HepG2 (cell line): ENCODE results near the gene HOXD8. TPM values are rescaled to one million over a fixed set of nuclear protein-coding genes. Genes with fewer than 3 reads are reported as not detected.
A peak's percentile ranks its signal among the peaks of the same experiment; 100 is the strongest.

Source experiments
- ATF1 ChIP-seq: IDR thresholded peaks from 2 replicates; pipeline ENCODE4 v1.6.1; 2016; ENCODE audit warnings: mild to moderate bottlenecking, control low read depth
- BRCA1 ChIP-seq: sonication (generic); formaldehyde crosslinking; IDR thresholded peaks from 2 replicates; pipeline ENCODE4 v1.4.0; 2020; ENCODE audit warnings: missing genetic modification reagents
- CHD2 ChIP-seq: IDR thresholded peaks from 2 replicates; pipeline ENCODE4 v1.6.1; 2011; ENCODE audit warnings: low read depth, low read length, improper control_type of control experiment
- ELF3 ChIP-seq: IDR thresholded peaks from 2 replicates; pipeline ENCODE4 v1.6.1; 2016; ENCODE audit warnings: missing genetic modification reagents, missing compliant biosample characterization
- ETV5 ChIP-seq: IDR thresholded peaks from 2 replicates; pipeline ENCODE4 v1.6.1; 2018; ENCODE audit warnings: missing biosample characterization, missing genetic modification reagents, inconsistent platforms, borderline replicate concordance
- MXD4 ChIP-seq: IDR thresholded peaks from 2 replicates; pipeline ENCODE4 v1.6.1; 2016; ENCODE audit warnings: mild to moderate bottlenecking, missing biosample characterization, missing genetic modification reagents
- NONO ChIP-seq, 2 experiments: fragments of 450-650 bp in 1 of 2; sonication (generic) in 1 of 2; formaldehyde crosslinking in 1 of 2; IDR thresholded peaks in 1 of 2; conservative IDR thresholded peaks in 1 of 2; 2 replicates each; pipeline versions ENCODE4 v1.6.1 to v1.8.0; 2017 to 2022; ENCODE audit warnings: mild to moderate bottlenecking in 1 of 2, missing genetic modification reagents in 1 of 2, moderate library complexity in 1 of 2
- RORA ChIP-seq: sonication (generic); formaldehyde crosslinking; IDR thresholded peaks from 2 replicates; pipeline ENCODE4 v1.5.0; 2020; ENCODE audit warnings: mild to moderate bottlenecking, missing genetic modification reagents, moderate library complexity
- SRSF9 ChIP-seq: fragments of 200-400 bp; formaldehyde crosslinking; IDR thresholded peaks from 2 replicates; pipeline ENCODE4 v1.6.1; 2018; ENCODE audit warnings: borderline replicate concordance, mild to moderate bottlenecking, low read depth, low read length; ENCODE audit not compliant: insufficient read depth, poor library complexity, severe bottlenecking
- YEATS2 ChIP-seq: sonication (generic); formaldehyde crosslinking; IDR thresholded peaks from 2 replicates; pipeline ENCODE4 v1.4.0; 2020; ENCODE audit warnings: missing genetic modification reagents, borderline replicate concordance
- ZMAT3 ChIP-seq: sonication (generic); formaldehyde crosslinking; conservative IDR thresholded peaks from 2 replicates; pipeline ENCODE4 v1.7.0; 2021; ENCODE audit warnings: missing genetic modification reagents
- ZNF205 ChIP-seq: IDR thresholded peaks from 2 replicates; pipeline ENCODE4 v1.6.1; 2018; ENCODE audit warnings: missing biosample characterization, missing genetic modification reagents
- ZNF234 ChIP-seq: sonication (generic); formaldehyde crosslinking; conservative IDR thresholded peaks from 2 replicates; pipeline ENCODE4 v1.5.1; 2020; ENCODE audit warnings: mild to moderate bottlenecking, missing genetic modification reagents
- ZNF552 ChIP-seq: sonication (generic); formaldehyde crosslinking; IDR thresholded peaks from 2 replicates; pipeline ENCODE4 v1.9.0; 2022; ENCODE audit warnings: missing genetic modification reagents, mild to moderate bottlenecking, borderline replicate concordance
- ZNF556 ChIP-seq: sonication (generic); formaldehyde crosslinking; IDR thresholded peaks from 2 replicates; pipeline ENCODE4 v1.4.0; 2020; ENCODE audit warnings: mild to moderate bottlenecking, missing genetic modification reagents, borderline replicate concordance
- ZNF557 ChIP-seq: sonication (generic); formaldehyde crosslinking; IDR thresholded peaks from 2 replicates; pipeline ENCODE4 v1.4.0; 2020; ENCODE audit warnings: missing genetic modification reagents
- ZNF607 ChIP-seq: sonication (generic); formaldehyde crosslinking; IDR thresholded peaks from 2 replicates; pipeline ENCODE4 v1.5.1; 2020; ENCODE audit warnings: missing genetic modification reagents, mild to moderate bottlenecking, borderline replicate concordance
- polyA plus RNA-seq, 8 experiments: library from polyadenylated mRNA; depleted of rRNA in 3 of 8; stranded (reverse) in 7 of 8; unstranded in 1 of 8; fragments of >200 nt; fragmentation: Illumina TruSeq in 4 of 8; extraction: Trizol in 4 of 8; gene quantifications; 2 replicates each; pipeline versions ENCODE4 v1.2.1 to v1.2.3, GENCODE V29; 2011 to 2016; ENCODE audit warnings: low read depth in 4 of 8, missing spikeins in 1 of 8, mixed read lengths in 1 of 8; ENCODE audit not compliant: insufficient read depth in 1 of 8
- total RNA-seq, 5 experiments: library from RNA; depleted of rRNA; stranded (reverse); fragments of >200 nt; fragmentation: Illumina TruSeq; extraction: Trizol; gene quantifications; 2 replicates each; pipeline ENCODE4 v1.2.3, GENCODE V29; 2016; ENCODE audit warnings: low read depth in 1 of 5
- TF ChIP-seq, protein P1 (sequence below): sonication (generic); formaldehyde crosslinking; conservative IDR thresholded peaks from 2 replicates; pipeline ENCODE4 v1.4.0; 2020; ENCODE audit warnings: missing genetic modification reagents
- TF ChIP-seq, protein P2 (sequence below): sonication (generic); formaldehyde crosslinking; IDR thresholded peaks from 2 replicates; pipeline ENCODE4 v1.4.0; 2020; ENCODE audit warnings: missing genetic modification reagents
- TF ChIP-seq, protein P3 (sequence below), 2 experiments: fragments of 450-650 bp in 1 of 2; sonication (generic) in 1 of 2; formaldehyde crosslinking; IDR thresholded peaks; 2 replicates each; pipeline versions ENCODE4 v1.5.0 to v1.8.0; 2020 to 2022; ENCODE audit warnings: mild to moderate bottlenecking in 1 of 2, missing genetic modification reagents in 1 of 2
- TF ChIP-seq, protein P4 (sequence below): sonication (generic); formaldehyde crosslinking; IDR thresholded peaks from 2 replicates; pipeline ENCODE4 v1.5.0; 2020; ENCODE audit warnings: missing genetic modification reagents

HOXD8 gene
- total and polyA plus RNA-seq, 2 of the 13 experiments (the other 11 are each of a cell fraction or from before 2014, with no cell fraction given), result not detected

DNA sequence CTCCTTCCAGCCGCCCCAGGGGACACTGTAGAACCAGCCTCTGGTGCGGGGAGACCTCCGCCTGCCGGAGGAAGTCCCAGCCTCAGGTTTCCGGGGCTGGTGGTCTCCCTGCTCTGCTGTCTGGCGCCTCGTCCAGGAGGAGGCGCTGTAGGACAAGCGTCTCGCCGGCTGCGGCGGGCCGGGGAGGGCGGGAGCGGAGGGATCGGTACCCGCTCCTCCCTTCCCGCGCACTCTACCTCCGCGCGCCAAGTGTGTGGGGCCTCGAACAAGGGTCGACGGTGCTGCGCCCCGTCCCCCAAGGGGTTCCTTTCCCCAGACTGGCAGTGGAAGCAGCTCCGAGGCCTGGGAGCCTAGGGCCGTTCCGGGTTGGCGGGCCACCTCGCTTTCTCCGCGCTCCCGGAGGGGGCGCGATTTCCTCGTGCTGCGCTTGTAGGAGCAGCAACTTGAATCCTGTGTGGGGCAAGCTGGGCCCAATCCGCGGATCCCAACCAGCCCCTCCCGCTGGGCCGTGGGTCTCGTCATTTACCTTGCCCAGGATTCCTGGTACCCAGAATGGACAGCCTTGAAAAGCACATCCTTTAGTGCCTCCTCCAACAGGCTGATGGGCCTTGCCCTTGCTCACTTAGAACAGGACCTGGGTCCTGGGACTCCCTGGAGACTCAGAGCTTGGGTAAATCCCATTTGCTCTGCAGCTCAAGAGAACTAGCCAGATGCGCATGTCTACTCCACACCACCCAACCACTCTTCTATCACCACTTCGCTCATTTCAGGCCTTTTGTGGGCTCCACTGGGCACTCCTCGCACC is 11.2 kb downstream of the HOXD8 start (continued):
- TF ChIP-seq ZNF607 (peak; percentile 62; the same call in 1 of the 2 replicates), ZNF205 (CRISPR knock-in tag) (peak; percentile 40; the same call in 1 of the 2 replicates), ETV5 (CRISPR knock-in tag) (peak; percentile 55), ZNF552 (CRISPR knock-in tag) (0 out of 2 replicates have a peak, but pooled peaks have one; percentile 71), BRCA1 (CRISPR knock-in tag) (no peak), ZNF556 (CRISPR knock-in tag) (peak; percentile 83), ATF1 (CRISPR knock-in tag) (no peak), ZNF234 (CRISPR knock-in tag) (no peak), CHD2 (no peak), SRSF9 (no peak), RORA (no peak), YEATS2 (peak; percentile 29; the same call in 1 of the 2 replicates), ELF3 (CRISPR knock-in tag) (peak; percentile 63), MXD4 (peak; percentile 53; the same call in 1 of the 2 replicates), NONO (IDR thresholded peaks at IDR 0.05) (no peak), NONO (CRISPR knock-in tag; conservative IDR thresholded peaks at IDR 0.05) (peak; percentile 62; the same call in 1 of the 2 replicates), ZNF557 (CRISPR knock-in tag) (no peak), ZMAT3 (CRISPR knock-in tag) (0 out of 2 replicates have a peak, but pooled peaks have one; percentile 26)
- TF ChIP-seq, protein P1, sequence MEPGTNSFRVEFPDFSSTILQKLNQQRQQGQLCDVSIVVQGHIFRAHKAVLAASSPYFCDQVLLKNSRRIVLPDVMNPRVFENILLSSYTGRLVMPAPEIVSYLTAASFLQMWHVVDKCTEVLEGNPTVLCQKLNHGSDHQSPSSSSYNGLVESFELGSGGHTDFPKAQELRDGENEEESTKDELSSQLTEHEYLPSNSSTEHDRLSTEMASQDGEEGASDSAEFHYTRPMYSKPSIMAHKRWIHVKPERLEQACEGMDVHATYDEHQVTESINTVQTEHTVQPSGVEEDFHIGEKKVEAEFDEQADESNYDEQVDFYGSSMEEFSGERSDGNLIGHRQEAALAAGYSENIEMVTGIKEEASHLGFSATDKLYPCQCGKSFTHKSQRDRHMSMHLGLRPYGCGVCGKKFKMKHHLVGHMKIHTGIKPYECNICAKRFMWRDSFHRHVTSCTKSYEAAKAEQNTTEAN (CRISPR knock-in tag), result no peak
- TF ChIP-seq, protein P2, sequence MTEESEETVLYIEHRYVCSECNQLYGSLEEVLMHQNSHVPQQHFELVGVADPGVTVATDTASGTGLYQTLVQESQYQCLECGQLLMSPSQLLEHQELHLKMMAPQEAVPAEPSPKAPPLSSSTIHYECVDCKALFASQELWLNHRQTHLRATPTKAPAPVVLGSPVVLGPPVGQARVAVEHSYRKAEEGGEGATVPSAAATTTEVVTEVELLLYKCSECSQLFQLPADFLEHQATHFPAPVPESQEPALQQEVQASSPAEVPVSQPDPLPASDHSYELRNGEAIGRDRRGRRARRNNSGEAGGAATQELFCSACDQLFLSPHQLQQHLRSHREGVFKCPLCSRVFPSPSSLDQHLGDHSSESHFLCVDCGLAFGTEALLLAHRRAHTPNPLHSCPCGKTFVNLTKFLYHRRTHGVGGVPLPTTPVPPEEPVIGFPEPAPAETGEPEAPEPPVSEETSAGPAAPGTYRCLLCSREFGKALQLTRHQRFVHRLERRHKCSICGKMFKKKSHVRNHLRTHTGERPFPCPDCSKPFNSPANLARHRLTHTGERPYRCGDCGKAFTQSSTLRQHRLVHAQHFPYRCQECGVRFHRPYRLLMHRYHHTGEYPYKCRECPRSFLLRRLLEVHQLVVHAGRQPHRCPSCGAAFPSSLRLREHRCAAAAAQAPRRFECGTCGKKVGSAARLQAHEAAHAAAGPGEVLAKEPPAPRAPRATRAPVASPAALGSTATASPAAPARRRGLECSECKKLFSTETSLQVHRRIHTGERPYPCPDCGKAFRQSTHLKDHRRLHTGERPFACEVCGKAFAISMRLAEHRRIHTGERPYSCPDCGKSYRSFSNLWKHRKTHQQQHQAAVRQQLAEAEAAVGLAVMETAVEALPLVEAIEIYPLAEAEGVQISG, result peak; percentile 70
- TF ChIP-seq, protein P3, sequence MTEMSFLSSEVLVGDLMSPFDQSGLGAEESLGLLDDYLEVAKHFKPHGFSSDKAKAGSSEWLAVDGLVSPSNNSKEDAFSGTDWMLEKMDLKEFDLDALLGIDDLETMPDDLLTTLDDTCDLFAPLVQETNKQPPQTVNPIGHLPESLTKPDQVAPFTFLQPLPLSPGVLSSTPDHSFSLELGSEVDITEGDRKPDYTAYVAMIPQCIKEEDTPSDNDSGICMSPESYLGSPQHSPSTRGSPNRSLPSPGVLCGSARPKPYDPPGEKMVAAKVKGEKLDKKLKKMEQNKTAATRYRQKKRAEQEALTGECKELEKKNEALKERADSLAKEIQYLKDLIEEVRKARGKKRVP (CRISPR knock-in tag; IDR thresholded peaks at IDR 0.05), result no peak
- TF ChIP-seq, protein P4, sequence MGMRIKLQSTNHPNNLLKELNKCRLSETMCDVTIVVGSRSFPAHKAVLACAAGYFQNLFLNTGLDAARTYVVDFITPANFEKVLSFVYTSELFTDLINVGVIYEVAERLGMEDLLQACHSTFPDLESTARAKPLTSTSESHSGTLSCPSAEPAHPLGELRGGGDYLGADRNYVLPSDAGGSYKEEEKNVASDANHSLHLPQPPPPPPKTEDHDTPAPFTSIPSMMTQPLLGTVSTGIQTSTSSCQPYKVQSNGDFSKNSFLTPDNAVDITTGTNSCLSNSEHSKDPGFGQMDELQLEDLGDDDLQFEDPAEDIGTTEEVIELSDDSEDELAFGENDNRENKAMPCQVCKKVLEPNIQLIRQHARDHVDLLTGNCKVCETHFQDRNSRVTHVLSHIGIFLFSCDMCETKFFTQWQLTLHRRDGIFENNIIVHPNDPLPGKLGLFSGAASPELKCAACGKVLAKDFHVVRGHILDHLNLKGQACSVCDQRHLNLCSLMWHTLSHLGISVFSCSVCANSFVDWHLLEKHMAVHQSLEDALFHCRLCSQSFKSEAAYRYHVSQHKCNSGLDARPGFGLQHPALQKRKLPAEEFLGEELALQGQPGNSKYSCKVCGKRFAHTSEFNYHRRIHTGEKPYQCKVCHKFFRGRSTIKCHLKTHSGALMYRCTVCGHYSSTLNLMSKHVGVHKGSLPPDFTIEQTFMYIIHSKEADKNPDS (CRISPR knock-in tag), result no peak
